T47D (cell line): ENCODE measurements around the gene TEFM.
A peak's percentile ranks its signal among the peaks of the same experiment; 100 is the strongest.
"Not testable (repeated sequence)": the region's sequence is repeated elsewhere in the genome, so short reads cannot be mapped to it uniquely, and the experiment has no call there.

Experiments used
- DNase-seq, 2 experiments: peaks; one replicate each; pipeline versions ENCODE4 v3.0.0 to v3.0.0-alpha.2; 2011 to 2012; ENCODE audit warnings: low read depth in 1 of 2, low spot score in 1 of 2
- JUND ChIP-seq: IDR thresholded peaks from 2 replicates; pipeline ENCODE4 v1.6.1; 2012; ENCODE audit warnings: low read depth
- in situ Hi-C: cut with HindIII; loops from 2 replicates; pipeline ENCODE4 v1.10.0; 2016; ENCODE audit warnings: low sequenced_read_pairs, low pct_unique_long_range_greater_than_20kb

Gene TEFM

DNA sequence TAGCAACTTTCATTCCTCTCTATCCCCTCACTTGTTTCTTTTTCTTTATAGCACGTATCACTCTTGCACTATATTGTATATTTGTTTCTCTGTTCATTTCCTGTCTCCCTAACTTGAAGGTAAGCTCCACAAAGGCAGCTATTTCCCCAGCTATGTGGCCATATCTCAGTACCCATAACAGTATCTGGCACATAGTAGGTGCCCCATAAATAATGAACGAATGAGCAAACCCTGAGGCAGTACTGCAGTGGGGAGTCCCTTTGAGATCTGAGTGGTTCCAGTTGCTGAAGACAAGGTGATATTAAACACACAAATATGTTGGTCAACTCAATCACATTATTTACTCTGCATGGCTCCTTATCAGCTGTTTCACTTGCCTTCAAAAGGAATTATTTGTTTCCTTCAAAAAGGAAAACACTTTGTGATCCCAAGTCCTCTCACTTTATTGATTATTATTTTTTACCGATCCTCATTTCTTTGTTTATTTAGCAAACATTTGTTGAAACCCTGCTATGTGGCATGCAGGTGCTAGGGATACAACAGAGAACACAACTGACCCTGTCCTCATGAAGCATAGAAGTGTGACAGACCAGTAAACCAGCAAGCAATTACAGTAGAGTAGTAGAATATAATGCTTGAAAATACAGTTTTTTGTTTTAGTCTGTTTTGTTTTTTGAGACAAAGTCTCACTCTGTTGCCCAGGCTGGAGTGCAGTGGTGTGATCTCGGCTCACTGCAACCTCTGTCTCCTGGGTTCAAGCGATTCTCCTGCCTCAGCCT, 10.0 kb upstream of the TEFM start:
- TF ChIP-seq JUND, result no peak
- DNase-seq, result no peak
- in situ Hi-C loops, result no loop called here

DNA sequence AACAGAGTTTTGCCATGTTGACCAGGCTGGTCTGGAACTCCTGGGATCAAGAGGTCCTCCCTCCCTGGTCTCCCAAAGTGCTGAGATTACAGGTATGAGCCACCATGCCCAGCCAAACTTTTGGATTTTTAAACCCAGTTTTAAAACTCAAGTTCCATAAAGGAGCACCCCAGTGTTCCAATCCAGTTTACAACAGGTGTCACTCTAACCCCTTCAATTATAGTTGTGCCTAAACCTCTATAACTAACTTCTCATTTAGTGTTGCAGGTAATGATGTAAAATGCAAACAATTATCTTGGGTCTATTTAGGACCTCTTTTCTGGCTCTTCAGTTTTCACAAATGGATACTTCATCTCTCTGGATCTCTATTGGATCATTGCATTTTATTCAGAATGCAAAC, 7.9 kb upstream of the TEFM start:
- no peak for DNase-seq
- in situ Hi-C loops, result no loop called here
- TF ChIP-seq JUND, result no peak

DNA sequence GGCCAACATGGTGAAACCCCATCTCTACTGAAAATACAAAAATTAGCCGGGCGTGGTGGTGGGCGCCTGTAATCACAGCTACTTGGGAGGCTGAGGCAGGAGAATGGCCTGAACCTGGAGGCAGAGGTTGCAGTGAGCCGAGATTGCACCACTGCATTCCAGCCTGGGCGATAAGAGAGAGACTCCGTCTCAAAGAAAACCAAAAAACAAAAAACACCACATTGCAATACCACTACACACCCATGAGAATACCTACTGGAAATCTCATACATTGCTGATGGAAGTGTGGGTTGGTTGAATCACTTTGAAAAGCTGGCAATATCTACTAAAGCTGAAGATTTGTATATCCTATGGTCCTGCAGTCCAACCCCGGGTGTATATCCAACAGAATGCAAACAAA, 4.1 kb upstream of the TEFM start:
- in situ Hi-C loops, DNase-seq: not testable (repeated sequence)

DNA sequence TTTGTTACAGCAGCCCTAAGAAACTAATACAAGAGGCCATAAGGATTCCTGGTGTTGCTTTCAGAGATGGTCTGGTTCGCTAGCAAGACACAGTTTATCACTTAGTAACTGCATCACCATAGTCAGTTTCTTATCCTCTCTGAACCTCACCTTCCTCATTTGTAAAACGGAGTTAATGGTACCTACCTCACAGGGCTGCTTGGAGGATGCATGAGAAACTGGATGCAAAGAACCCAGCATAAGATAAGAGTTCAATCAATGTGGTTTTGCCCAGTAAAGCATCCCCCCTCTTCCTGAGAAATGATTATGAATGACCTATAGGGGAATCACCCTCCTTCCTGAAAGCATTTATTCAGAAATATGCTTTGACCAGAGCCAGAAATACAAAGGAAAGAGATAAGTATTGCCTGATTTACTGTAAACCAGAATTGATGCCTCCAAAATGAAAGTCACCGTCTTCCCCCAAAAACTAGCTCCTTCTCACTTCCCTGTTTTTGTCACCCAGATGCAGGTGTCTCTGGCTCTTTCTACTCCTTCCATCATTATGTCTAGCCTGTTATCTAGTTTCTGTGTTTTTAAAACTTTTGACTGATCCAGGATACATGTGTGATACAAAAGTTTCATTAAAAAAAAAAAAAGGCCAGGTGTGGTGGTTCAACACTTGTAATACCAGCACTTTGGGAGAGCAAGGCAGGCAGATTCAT, 2.8 kb upstream of the TEFM start:
- TF ChIP-seq JUND, result no peak
- in situ Hi-C loops, result no loop called here
- DNase-seq, result no peak

DNA sequence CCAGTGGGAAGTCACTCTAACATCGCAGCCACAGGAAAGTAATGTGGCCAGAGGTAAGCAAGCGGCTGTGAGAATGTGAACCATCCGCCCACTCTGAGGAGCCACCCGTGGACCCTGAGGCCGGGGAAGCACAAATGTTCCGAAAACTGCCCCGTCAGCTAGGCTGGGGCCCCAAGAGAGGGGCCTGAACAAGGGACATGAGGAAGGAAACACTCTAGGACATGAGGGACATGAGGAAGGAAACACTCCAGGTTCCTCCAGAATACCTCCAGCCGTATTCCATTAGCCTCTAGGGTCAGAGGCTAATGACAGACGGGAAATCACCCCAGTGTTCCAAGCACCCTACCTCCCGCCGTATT, 317 bp downstream of the TEFM start:
- DNase-seq, result peak in 1 of 2 experiments; percentile 29
- no peak for TF ChIP-seq JUND
- in situ Hi-C loops, result no loop called here

DNA sequence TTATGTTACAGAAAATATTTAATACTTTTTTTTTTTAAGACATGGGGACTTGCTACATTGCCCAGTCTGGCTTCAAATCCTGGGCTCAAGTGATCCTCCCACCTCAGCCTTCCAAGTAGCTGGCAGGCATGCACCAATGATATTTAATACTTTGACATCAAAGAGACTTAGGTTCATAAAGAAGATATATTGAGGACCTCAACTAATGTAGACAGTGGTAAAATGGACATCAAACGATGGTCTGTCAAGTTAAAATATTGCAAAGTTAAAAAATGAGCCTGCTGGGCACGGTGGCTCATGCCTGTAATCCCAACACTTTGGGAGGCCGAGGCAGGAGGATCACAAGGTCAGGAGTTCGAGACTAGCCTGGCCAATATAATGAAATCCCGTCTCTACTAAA, 8.7 kb downstream of the TEFM start:
- in situ Hi-C loops, result no loop called here
- no peak for TF ChIP-seq JUND
- no peak for DNase-seq

DNA sequence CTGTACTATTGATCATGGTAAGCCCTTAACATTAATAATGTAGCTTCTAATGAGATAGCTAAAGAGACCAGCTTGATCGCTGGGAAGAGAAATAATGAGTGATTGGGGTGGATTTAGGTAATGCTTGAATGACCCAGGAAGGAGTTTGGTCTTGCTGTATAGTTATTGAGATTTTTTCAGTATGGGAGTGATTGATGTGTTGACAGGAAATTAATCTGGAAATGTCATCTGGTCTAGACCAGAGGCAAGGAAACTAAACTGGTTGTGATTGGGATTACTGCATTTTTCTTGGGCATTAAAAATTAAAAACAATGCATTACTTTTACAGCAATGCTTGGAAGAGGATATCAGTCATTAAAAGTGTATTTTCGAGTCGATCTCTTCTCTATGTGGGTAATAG, 11.8 kb downstream of the TEFM start:
- no peak for TF ChIP-seq JUND
- DNase-seq, result no peak
- in situ Hi-C loops, result no loop called here

DNA sequence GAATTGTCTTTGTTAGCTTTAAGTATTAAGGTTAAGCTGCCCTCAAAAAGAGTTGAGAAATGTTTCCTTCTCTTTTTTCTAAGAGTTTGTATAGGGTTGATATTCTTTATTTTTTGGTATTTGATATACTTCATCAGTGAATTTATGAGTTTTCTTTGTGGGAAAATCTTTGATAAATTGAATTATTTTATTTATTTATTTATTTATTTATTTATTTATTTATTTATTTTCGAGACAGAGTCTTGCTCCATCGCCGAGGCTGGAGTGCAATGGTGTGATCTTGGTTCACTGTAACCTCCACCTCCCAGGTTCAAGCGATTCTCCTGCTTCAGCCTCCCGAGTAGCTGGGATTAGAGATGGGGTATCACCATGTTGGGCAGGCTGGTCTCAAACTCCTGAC, 19.9 kb downstream of the TEFM start:
- no peak for DNase-seq
- TF ChIP-seq JUND, result no peak
- in situ Hi-C loops, result no loop called here

DNA sequence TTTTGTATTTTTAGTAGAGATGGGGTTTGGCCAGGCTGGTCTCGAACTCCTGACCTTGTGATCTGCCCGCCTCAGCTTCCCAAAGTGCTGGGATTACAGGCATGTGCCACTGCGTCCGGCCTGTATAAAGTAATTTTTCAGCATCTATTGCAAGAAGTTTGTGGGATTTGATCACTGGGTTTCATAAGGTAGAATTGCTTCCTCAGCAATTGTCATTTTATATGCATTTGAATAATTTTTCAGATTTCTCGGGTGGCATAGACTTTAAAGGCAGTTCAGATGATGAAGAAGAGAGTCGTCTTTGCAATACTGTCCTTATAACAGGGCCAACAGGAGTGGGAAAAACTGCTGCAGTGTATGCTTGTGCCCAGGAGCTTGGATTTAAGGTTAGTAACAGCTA, 37.0 kb downstream of the TEFM start:
- DNase-seq, result no peak
- TF ChIP-seq JUND, result no peak
- in situ Hi-C loops, result no loop called here

DNA sequence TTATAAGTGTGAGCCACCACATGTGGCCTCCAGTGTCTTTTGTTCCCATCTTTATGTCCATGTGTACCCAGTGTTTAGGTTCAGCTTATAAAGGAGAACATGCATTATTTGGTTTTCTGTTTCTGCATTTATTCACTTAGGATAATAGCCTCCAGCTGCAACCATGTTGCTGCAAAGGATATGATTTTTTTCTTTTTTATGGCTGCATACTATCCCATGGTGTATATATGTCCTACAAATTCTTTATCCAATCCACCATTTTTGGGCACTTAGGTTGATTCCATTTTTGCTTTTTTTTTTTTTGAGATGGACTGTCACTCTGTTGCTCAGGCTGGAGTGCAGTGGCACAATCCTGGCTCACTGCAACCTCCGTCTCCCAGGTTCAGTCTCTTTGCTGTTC, 41.4 kb downstream of the TEFM start:
- DNase-seq, result no peak
- in situ Hi-C loops, result no loop called here
- TF ChIP-seq JUND, result no peak

DNA sequence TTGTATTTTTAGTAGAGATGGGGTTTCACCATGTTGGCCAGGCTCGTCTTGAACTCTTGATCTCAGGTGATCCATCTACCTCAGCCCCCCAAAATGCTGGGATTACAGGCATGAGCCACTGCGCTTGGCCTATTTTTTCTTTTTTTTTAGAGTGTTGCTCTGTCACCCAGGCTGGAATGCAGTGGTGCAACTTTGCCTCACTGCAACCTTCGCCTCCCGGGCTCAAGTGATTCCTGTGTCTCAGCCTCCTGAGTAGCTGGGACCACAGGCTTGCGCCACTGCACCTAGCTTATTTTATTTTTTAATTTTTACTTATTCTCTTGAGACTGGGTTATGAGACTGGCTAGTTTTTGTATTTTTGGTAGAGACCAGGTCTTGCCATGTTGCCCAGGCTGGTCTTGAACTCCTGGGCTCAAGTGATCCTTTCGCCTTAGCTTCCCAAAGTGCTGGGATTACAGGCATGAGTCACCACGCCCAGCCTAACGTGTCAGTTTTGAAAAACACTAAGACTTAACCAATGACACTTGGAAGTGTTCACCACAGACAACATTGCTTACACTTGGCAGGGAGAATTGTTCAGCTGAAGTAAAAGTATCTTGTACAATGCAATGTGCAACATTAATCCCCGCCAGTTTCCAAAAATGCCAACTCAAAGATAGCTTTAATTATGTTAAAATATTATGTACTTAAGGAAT, 47.3 kb downstream of the TEFM start:
- in situ Hi-C loops, result no loop called here
- no peak for TF ChIP-seq JUND
- DNase-seq, result peak in 1 of 2 experiments; percentile 12

DNA sequence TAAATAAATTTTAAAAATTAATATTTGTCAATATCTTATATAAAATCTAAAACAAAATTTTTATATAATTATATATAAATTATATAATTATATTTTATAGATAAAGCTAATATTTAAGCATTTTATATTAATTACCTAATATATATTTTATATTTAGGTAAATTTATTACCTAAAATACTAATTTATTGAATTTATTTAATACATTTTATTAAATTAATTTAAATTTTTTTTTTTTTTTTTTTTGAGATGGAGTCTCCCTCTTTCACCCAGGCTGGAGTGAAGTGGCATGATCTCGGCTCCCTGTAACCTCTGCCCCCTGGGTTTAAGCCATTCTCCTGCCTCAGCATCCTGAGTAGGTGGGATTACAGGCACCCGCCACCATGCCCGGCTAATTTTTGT, 51.9 kb downstream of the TEFM start:
- no peak for DNase-seq
- TF ChIP-seq JUND, result no peak
- in situ Hi-C loops, result no loop called here
